Measurements from ENCODE around the gene ARHGAP26.
"Not testable (repeated sequence)": the region's sequence is repeated elsewhere in the genome, so short reads cannot be mapped to it uniquely, and the experiment has no call there.

ARHGAP26 gene

DNA sequence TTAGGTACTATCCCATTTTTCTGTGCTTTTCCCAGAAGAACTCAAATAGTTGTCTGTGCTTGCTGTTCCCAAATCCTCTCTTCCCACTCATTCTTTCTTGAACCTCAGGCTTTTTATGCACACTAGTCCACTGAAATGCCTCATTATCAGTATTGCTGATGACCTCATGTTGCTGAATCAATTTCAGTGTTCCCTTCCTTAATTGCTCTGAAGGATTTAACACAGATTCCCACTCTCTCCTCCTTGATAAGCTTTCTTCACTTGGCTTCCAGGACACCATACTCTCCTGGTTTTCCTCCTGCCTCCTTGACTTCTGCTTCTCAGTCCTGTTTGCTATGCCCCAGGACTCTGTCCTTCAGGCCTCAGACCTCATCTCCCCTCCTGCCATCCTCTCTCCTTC is 298.5 kb downstream of the ARHGAP26 start:
- no peak for DNase-seq

GRCh38 chr5:143071927-143072326 is 301.8 kb downstream of the ARHGAP26 start:
- DNase-seq = no peak

- no peak for DNase-seq
Observed at GRCh38 chr5:143072734-143073133, 302.6 kb downstream of the ARHGAP26 start.

DNA sequence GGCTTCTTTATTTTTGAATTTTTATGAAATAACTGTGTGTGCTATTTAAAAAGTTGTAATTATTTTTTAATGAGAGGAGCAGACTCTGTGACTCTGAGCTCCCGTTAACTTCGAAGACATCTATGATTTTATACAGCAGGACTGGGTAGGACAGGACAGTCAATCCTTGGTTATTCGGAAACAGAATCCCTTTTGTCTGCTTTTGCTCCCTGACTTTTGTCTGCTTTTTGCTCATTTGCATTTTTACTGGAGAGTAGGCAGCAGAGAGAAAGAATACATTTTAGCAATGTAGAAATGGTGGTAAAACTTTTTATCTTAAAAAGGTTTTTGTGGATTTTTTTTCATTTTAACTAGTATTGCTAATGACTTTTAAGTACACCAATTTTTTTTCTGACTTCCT is 303.6 kb downstream of the ARHGAP26 start:
- no peak for DNase-seq

DNA sequence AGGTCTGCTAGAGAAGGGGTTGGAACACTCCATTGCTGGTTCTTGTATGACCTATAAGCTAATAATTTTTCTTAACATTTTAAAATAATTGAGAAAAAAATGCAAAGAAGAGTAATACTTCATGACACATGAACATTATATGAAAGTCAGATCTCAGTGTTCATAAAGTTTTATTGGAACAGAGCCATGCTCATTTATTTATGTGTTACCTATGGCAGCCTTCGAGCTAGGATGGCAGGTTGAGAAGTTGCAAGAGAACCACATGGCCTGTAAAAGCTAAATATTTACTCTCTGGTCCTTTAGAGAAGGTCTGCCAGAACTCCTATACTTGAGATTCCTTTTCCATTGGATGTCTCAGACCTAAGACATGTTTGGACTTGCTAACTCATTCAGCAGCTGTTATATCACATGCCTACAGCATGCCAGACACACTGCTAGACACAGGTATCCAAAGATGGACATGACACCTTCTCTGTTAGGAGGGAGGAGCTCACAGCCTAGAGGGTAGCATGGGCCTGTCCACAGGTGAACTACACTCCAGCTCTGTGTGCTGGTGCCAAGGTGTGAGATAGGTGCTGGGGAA is 304.3 kb downstream of the ARHGAP26 start:
- DNase-seq = no peak

DNA sequence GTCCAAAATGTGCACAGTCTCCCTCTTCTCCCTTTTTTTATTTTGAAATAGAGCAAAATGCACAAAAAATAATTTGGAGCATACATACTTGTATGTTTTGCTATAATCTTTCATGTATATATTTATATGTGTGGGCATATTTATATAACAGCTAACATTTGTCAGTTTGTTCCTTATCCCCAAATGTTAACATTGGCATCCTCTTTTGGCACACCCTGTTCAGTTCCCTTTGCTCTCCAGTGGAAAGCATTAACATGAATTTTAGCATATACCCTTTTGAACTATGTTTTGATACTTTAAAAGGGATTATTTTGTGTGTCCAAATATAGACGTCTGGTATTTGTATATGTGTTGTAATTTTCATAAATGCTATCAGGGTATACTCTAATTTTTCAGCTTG is 306.2 kb downstream of the ARHGAP26 start:
- no peak for DNase-seq

DNA sequence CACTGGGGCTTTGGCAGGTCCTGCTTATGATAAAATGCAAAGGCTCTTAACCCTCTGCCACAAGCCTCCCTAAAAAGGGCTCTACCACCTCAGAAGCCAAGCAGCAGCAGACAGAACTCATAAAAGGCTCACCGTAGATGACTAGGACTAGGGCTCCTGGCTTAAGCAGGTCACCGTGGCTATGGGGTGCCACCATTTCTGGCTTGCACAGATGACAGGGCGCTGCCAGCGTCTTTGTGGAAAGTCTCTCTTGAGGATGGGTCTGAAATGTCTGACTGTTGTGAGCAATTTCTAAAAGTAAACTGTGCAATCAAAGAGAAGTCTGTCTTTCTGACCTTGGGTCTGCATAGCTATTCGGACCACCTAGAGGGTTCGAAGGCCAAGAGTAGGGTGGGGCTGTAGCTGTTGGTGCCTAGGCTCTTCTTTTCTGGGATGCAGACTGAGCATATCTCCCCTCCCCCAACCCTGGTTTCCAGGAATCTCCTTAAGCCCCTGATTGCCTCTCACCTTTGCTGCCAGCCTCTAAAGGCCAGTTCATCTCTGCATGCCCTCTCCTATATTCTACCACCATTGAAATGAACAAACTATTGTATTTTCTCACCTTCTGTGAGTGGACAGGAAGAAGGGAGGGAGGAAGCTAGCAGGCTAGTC is 307.4 kb downstream of the ARHGAP26 start:
- no peak for DNase-seq

DNA sequence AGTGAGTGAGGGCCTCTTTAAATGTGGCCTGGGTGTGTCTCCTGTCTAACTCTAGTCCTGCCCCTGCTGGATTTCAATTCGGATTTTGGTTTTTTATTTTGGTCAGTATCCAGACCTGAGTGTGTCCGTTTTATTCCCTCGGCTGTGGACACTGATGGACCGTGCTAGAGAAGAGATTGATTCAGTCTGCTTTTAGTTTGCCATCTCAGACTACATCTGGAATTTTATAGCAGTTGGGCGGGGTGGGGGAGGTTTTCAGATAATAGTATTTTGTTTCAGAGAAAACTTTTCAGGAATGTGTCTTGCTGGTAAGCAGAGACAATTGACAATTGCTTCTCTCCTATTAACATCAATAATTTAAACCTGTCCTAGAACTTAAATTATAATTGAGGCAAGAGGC is 308.1 kb downstream of the ARHGAP26 start:
- no peak for DNase-seq

DNA sequence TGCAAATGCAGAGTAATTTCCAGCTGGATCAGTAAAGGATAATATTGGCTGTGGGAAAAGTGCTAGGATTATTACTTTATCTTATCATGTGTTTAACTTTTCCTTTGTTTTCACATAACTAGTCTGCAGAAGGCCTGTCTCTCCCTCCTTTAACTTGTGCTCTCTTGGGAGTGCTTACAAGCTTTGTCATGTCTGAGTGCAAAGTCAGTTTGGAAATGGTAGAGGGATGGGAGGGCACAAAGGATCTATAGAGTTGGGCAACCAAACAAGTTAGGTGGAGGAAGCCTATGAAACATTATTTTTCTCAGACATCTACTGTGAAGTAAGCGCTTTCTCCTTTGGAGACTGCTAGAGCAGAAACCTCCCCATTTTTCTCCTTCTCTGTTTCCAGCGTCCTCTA is 308.8 kb downstream of the ARHGAP26 start:
- DNase-seq = no peak

- DNase-seq = no peak
Observed at GRCh38 chr5:143080407-143080806, 310.2 kb downstream of the ARHGAP26 start.

DNA sequence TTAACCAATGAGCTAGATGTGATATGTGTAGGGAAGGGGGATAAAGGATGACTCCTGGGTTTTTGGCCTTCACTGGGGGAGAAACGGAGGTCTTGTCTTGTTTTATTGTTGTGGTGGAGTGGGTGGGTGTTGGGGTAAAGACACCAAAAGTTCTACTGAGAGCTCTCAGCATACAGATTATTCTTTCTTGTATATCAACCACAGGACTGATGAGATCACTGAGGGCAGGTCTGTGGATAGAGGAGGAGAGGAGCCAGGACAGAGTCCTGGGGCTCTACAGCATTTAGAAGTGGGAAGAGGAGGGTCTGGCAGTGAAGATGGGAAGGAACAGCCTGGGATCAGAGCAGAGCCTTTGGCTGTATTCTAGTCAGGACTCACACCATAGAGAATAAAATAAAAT is 310.8 kb downstream of the ARHGAP26 start:
- DNase-seq = no peak

DNA sequence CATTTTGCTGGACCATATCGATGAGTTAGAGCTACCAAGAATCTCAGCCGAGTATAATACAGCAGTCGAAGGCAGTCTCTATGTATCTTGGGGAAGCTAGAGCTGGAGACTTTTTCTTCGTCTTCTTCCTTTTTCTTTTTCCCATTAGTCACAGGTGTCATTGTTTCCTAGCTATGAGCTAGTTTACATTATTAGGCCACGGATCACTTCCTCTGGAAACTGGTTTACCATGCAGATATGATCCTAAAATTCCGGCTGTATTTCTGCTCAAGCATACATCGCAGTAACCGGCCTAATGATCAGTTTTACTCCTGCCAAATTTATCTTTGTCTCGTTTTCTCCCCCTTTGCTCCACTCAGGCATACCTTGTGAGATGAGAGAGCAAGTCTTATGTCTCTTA is 312.8 kb downstream of the ARHGAP26 start:
- DNase-seq = no peak

GRCh38 chr5:143084407-143084806 is 314.2 kb downstream of the ARHGAP26 start:
- DNase-seq = no peak

DNA sequence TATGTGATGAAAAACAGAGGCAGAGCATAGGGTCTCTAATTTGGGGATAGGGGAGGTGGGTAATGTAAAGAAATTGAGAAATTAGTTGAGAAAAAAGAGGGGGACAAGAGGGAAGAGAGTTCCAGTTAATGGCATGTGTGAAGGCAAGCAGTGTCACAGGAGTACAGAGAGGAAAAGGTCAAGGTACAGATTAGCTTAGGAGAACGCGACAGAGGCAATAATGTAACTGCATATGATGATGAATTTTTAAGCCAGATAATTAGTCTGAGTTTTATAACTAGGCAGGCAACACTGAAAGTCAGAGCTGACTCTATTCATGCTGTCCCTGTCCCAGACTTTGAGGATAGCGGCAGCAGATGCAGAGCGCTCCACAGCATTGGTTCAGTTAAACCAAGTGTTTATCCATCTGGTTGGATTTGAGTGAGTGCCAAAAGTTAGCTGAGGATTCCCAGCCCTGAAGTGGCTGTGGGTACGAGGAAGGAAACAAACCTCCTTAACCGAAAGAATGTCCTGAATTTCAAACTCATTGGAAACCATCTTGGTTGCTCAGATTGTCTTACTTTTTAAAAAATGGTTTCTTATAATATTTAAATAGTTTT is 315.2 kb downstream of the ARHGAP26 start:
- no peak for DNase-seq

DNA sequence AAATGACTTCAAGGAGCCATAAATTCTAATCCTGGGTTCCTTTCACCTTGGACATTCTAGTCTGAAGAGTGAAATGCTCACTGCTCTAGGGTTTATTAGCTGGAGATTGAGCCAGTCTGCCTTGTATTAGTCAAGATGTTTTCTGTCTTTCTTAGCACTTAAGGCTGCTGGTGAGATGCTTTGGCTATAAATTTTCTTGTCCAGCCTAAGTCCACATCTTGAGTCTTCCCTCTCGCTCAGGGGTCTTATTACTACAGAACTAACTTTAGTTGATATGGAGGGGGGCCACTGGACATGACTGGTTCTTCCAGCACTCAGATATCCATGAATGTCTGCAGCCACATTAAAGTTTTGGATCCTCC is 316.4 kb downstream of the ARHGAP26 start:
- DNase-seq = no peak

DNA sequence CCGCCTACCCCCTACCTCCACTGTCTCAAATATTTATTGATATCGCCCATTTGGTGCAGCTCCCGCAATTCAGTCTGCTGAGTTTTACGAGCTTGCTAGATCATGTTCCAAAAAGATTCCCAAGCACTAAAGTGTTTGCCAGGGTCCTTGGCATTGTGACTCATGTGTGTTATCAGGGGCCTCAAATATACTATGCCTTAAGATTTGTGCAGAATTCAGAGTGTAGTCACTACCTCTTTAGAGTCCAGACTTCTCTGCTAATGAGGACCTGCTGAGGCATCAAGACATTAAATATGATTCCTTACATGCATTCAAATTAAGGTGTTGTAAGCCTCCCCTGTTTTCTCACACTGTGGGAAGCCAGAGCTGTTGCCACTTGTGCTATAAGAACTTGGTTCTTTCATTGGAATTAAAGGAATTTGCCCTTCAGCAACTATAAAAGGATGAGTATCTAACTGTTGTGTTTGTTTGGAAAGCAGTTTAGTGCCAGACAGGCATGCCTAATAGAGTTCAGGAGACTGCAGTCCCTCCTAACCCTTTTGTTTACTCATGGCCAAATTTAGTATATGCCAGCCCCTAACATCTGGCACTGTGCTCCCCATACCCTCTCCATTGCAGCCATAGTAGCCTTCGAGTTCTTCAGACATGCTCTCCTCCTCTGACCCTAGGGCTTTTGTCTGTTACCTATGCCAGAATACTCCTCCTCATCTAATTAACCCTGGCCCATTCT is 316.9 kb downstream of the ARHGAP26 start:
- no peak for DNase-seq

GRCh38 chr5:143088702-143089101 is 318.5 kb downstream of the ARHGAP26 start:
- not testable (repeated sequence) for DNase-seq

DNA sequence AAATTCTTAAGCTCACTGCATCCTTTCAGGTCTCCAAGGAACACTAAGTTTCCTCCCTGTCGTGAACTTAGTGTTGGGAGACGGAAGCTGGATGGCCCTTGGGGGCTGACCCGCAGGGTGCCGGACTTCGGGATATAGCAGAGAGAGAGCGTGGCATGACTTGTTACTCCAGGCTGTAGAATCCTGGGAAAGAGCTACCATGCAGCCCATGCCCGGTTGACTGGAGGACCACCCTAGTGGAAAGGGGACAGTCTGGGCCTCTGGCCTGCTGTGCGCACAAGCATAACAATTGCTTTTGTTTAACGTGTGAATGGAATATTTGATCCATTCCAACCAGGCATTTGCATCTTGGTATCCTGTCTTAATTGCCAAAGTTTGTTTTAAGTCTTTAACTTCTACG is 319.9 kb downstream of the ARHGAP26 start:
- DNase-seq = not testable (repeated sequence)

GRCh38 chr5:143092711-143093451 is 322.7 kb downstream of the ARHGAP26 start:
- DNase-seq = not testable (repeated sequence)

GRCh38 chr5:143093452-143094086 is 323.4 kb downstream of the ARHGAP26 start:
- no peak for DNase-seq

- DNase-seq = no peak
Observed at GRCh38 chr5:143094087-143094521, 323.9 kb downstream of the ARHGAP26 start.

DNA sequence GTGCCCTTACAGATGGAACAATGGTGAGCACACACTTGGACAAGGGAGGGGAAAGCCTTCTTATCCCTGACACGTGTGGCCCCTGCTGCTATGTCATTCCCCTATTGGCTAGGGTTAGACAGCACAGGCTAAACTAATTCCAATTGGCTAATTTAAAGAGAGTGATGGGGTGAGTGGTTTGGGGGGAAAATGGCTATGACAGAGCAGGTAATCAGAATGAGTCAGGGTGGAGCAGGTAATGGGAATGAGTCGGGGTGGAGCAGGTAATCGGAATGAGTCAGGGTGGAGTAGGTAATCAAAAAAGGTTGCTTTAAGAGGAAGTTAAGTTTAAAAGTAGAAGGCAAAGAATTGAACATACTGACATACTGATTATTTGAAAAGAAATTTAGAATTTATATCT is 324.4 kb downstream of the ARHGAP26 start:
- DNase-seq = not testable (repeated sequence)

- peak in 1 of 5 donors; percentile 67 for DNase-seq
Observed at GRCh38 chr5:143101121-143101520, 330.9 kb downstream of the ARHGAP26 start.

Measured in T-helper 1 cell (primary cell).